Uterus (tissue), 4 donors: ENCODE data around the gene INAVA. TPM values are rescaled to one million over a fixed set of nuclear protein-coding genes. Genes with fewer than 3 reads are reported as not detected.

Source experiments
- DNase-seq, 2 donors: peaks; one replicate each; pipeline ENCODE4 v3.0.0-alpha.2; 2019 to 2020
- H3K27ac ChIP-seq, 2 donors: fragments of 200-600 bp; sonication (generic); 1 replicate in 1 of 2; 2 replicates in 1 of 2; pipeline ENCODE4 v1.5.1; 2016 to 2018
- H3K27me3 ChIP-seq, 2 donors: fragments of 200-600 bp; sonication (generic); one replicate each; pipeline ENCODE4 v1.5.1; 2018 to 2019; ENCODE audit warnings: control low read depth in 1 of 2
- H3K36me3 ChIP-seq, 2 donors: fragments of 200-600 bp; sonication (generic); one replicate each; pipeline ENCODE4 v1.5.1; 2019; ENCODE audit warnings: control low read depth in 1 of 2
- H3K4me1 ChIP-seq, 2 donors: fragments of 200-600 bp; sonication (generic); one replicate each; pipeline ENCODE4 v1.5.1; 2018 to 2019; ENCODE audit warnings: control low read depth in 1 of 2
- H3K4me3 ChIP-seq, 2 donors: fragments of 200-600 bp; sonication (generic); 1 replicate in 1 of 2; 2 replicates in 1 of 2; pipeline ENCODE4 v1.5.1; 2018 to 2019; ENCODE audit warnings: mild to moderate bottlenecking in 1 of 2
- H3K9me3 ChIP-seq, 2 donors: fragments of 200-600 bp; sonication (generic); one replicate each; pipeline ENCODE4 v1.5.1; 2019; ENCODE audit warnings: control low read depth in 1 of 2
- CTCF ChIP-seq, 4 experiments: fragments of 200-600 bp in 2 of 4; fragments of 450-650 bp in 2 of 4; sonication (generic) in 2 of 4; IDR thresholded peaks; one replicate each; pipeline ENCODE4 v1.5.1; 2016 to 2019; ENCODE audit warnings: antibody characterized with exemption in 4 of 4, mild to moderate bottlenecking in 2 of 4, moderate library complexity in 1 of 4
- POLR2A ChIP-seq, 2 donors: fragments of 450-650 bp; IDR thresholded peaks; one replicate each; pipeline ENCODE4 v1.6.1; 2016; ENCODE audit warnings: antibody characterized with exemption in 2 of 2, mild to moderate bottlenecking in 1 of 2, moderate library complexity in 1 of 2
- intact Hi-C: fragments of 100-400 bp; cut with DNase I; formaldehyde crosslinking; loops from one replicate; pipeline ENCODE4 v1.15.1; 2023; ENCODE audit warnings: low total_unique reads
- total RNA-seq, 4 donors: library from RNA; depleted of rRNA in 3 of 4; stranded (reverse); fragments of >200 nt in 3 of 4; gene quantifications; one replicate each; pipeline versions ENCODE4 v1.1.0 to v1.2.4, GENCODE V29; 2014 to 2023
- donor health status: DM: yes; HTN: yes; CAD: no.

INAVA gene
- total RNA-seq, 4 donors from 2014 or later: 0.59 to 8.5 (median 1.5) TPM; not detected in 1

- TF ChIP-seq CTCF (IDR thresholded peaks at IDR 0.05): no peak
- no peak for TF ChIP-seq POLR2A (IDR thresholded peaks at IDR 0.05)
- Histone ChIP-seq H3K27me3 (peaks cover 0 to 15% of the 10 kb centered on the region in 2 donors), H3K9me3 (no peaks in the 10 kb centered on the region), H3K4me1 (no peaks in the 10 kb centered on the region), H3K36me3 (no peaks in the 10 kb centered on the region), H3K27ac (no peak overlapping the region), H3K4me3 (no peak overlapping the region)
- intact Hi-C loops: no loop called here
- DNase-seq: no peak
These were observed 28.2 kb upstream of the INAVA start for GRCh38 chr1:200866521-200866920.

- Histone ChIP-seq H3K36me3 (no peaks in the 10 kb centered on the region), H3K27ac (no peak overlapping the region), H3K27me3 (peaks cover 0 to 22% of the 10 kb centered on the region in 2 donors), H3K4me1 (no peaks in the 10 kb centered on the region), H3K4me3 (no peak overlapping the region), H3K9me3 (no peaks in the 10 kb centered on the region)
- TF ChIP-seq CTCF (IDR thresholded peaks at IDR 0.05): no peak
- TF ChIP-seq POLR2A (IDR thresholded peaks at IDR 0.05): no peak
- intact Hi-C loops: no loop called here
- DNase-seq: no peak
These were observed 27.5 kb upstream of the INAVA start for GRCh38 chr1:200867018-200867811.

GRCh38 chr1:200869376-200869752, 25.3 kb upstream of the INAVA start:
- no peak for DNase-seq
- no peak overlapping the region for H3K27ac ChIP-seq
- H3K4me3 ChIP-seq: no peak overlapping the region
- TF ChIP-seq POLR2A (IDR thresholded peaks at IDR 0.05) (no peak), CTCF (IDR thresholded peaks at IDR 0.05) (no peak)
- H3K36me3 ChIP-seq: no peaks in the 10 kb centered on the region
- peaks cover 0 to 10% of the 10 kb centered on the region in 2 donors for H3K4me1 ChIP-seq
- peaks cover 5 to 28% of the 10 kb centered on the region in 2 donors for H3K27me3 ChIP-seq
- intact Hi-C loops: no loop called here
- no peaks in the 10 kb centered on the region for H3K9me3 ChIP-seq

- H3K9me3 ChIP-seq: no peaks in the 10 kb centered on the region
- H3K27ac ChIP-seq: no peak overlapping the region
- DNase-seq: no peak
- H3K27me3 ChIP-seq: peaks cover 5 to 28% of the 10 kb centered on the region in 2 donors
- H3K4me3 ChIP-seq: no peak overlapping the region
- peaks cover 0 to 10% of the 10 kb centered on the region in 2 donors for H3K4me1 ChIP-seq
- TF ChIP-seq POLR2A (IDR thresholded peaks at IDR 0.05): no peak
- intact Hi-C loops: no loop called here
- H3K36me3 ChIP-seq: no peaks in the 10 kb centered on the region
These were observed 24.8 kb upstream of the INAVA start for GRCh38 chr1:200869753-200870391.

- Histone ChIP-seq H3K27ac (no peak within 1 kb of the TSS), H3K4me1 (peaks cover 0 to 10% of the 10 kb centered on the region in 2 donors), H3K4me3 (no peak within 1 kb of the TSS), H3K36me3 (no peaks in the 10 kb centered on the region), H3K27me3 (peaks cover 5 to 28% of the 10 kb centered on the region in 2 donors), H3K9me3 (no peaks in the 10 kb centered on the region)
- no peak for DNase-seq
- intact Hi-C loops: loop anchor here (2.0 kb wide), 1 partner anchor 44 kb away; no protein-coding TSS in a partner anchor
- TF ChIP-seq POLR2A (IDR thresholded peaks at IDR 0.05): no peak
- TF ChIP-seq CTCF (IDR thresholded peaks at IDR 0.05): no peak
These were observed 22.1 kb upstream of the INAVA start, which contains the start of gene GPR25 for GRCh38 chr1:200872446-200873115. Gene GPR25 (plus strand): TSS chr1:200872981. CDS start chr1:200873038, 57 bp downstream.
